A549 (cell line): ENCODE results near the gene PHGDH.

ENCODE experiments used
- BCL3 ChIP-seq: fragments of >200 bp; sonication (Bioruptor Twin); formaldehyde crosslinking; IDR thresholded peaks from 3 replicates; pipeline ENCODE4 v1.6.1; 2016
- CEBPB ChIP-seq, 2 experiments: fragments of >200 bp in 1 of 2; sonication (Bioruptor Twin) in 1 of 2; formaldehyde crosslinking in 1 of 2; IDR thresholded peaks; 2 replicates each; pipeline ENCODE4 v1.6.1; 2012 to 2016
- CTCF ChIP-seq: fragments of >200 bp; sonication (Bioruptor Twin); formaldehyde crosslinking; IDR thresholded peaks from 3 replicates; pipeline ENCODE4 v1.5.1; 2016
- E2F6 ChIP-seq: IDR thresholded peaks from 2 replicates; pipeline ENCODE4 v1.6.1; 2012; ENCODE audit warnings: low read depth, borderline replicate concordance
- GATA3 ChIP-seq: IDR thresholded peaks from 2 replicates; pipeline ENCODE4 v1.6.1; 2012; ENCODE audit warnings: borderline replicate concordance
- JUN ChIP-seq, 2 experiments: fragments of >200 bp; sonication (Bioruptor Twin); formaldehyde crosslinking; IDR thresholded peaks; 2 replicates in 1 of 2; 3 replicates in 1 of 2; pipeline ENCODE4 v1.6.1; 2016 to 2017
- KDM1A ChIP-seq: fragments of 200-600 bp; sonication (generic); IDR thresholded peaks from 2 replicates; pipeline ENCODE4 v1.6.1; 2016; ENCODE audit warnings: low read depth, mild to moderate bottlenecking
- MAFK ChIP-seq: fragments of 450-650 bp; IDR thresholded peaks from 2 replicates; pipeline ENCODE4 v1.6.1; 2014; ENCODE audit not compliant: partially characterized antibody
- MAX ChIP-seq: IDR thresholded peaks from 2 replicates; pipeline ENCODE4 v1.6.1; 2012
- POLR2AphosphoS2 ChIP-seq: conservative IDR thresholded peaks from 2 replicates; pipeline ENCODE4 v1.6.1; 2012; ENCODE audit warnings: low read length, improper control_type of control experiment, inconsistent platforms
- RAD21 ChIP-seq, 2 experiments: fragments of >200 bp in 1 of 2; sonication (Bioruptor Twin) in 1 of 2; formaldehyde crosslinking in 1 of 2; IDR thresholded peaks in 1 of 2; conservative IDR thresholded peaks in 1 of 2; 2 replicates in 1 of 2; 3 replicates in 1 of 2; pipeline ENCODE4 v1.6.1; 2012 to 2018; ENCODE audit warnings: inconsistent platforms in 1 of 2
- ZFP36 ChIP-seq: fragments of 450-650 bp; IDR thresholded peaks from 2 replicates; pipeline ENCODE4 v1.6.1; 2014; ENCODE audit warnings: borderline replicate concordance; ENCODE audit not compliant: partially characterized antibody

GRCh38 chr1:119787776-119788175 lies 76.0 kb downstream of the PHGDH start:
- TF ChIP-seq RAD21 (conservative IDR thresholded peaks at IDR 0.05 in 1 of 2, IDR thresholded peaks at IDR 0.05 in 1 of 2) (no peak), JUN (IDR thresholded peaks at IDR 0.05) (no peak), CTCF (no peak), BCL3 (no peak), ZFP36 (no peak), POLR2AphosphoS2 (no peak), MAX (no peak), CEBPB (IDR thresholded peaks at IDR 0.05) (no peak), E2F6 (no peak), KDM1A (no peak), MAFK (no peak), GATA3 (no peak)
